OCI-LY1 (cell line): ENCODE measurements around the gene ZNF705A.
"Not testable (repeated sequence)": the region's sequence is repeated elsewhere in the genome, so short reads cannot be mapped to it uniquely, and the experiment has no call there.

ENCODE experiments used
- EZH2 ChIP-seq: fragments of 200-600 bp; sonication (generic), shearing (Covaris generic); IDR thresholded peaks from 2 replicates; pipeline ENCODE4 v1.8.0; 2017; ENCODE audit warnings: borderline replicate concordance, mixed run types, mild to moderate bottlenecking, antibody characterized with exemption, low read length, moderate library complexity, mixed read lengths
- TF ChIP-seq, protein P1 (sequence below): fragments of 200-600 bp; sonication (generic), shearing (Covaris generic); IDR thresholded peaks from 2 replicates; pipeline ENCODE4 v1.5.1; 2017; ENCODE audit warnings: mild to moderate bottlenecking, antibody characterized with exemption, low read length, moderate library complexity, mixed read lengths

DNA sequence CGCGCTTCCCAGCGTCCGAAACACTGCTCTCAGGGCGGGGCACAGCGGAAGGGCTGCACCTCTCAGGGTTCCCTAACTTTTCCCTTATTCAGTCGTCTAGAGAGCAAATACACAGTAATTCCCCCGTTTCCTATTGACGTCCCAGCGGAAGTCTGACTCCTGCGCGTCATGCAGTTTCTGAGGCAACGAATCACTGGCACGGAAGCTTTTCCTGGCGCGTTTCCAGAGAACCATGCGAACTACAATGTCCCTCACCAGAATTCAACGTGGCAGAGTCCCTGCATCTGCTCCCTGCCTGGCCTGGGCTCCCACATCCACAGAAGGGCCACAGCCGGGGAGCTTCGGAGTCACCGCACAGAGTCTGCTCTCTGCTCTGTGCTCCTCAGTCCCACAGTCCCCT, 64.6 kb downstream of the ZNF705A start:
- TF ChIP-seq, protein P1, sequence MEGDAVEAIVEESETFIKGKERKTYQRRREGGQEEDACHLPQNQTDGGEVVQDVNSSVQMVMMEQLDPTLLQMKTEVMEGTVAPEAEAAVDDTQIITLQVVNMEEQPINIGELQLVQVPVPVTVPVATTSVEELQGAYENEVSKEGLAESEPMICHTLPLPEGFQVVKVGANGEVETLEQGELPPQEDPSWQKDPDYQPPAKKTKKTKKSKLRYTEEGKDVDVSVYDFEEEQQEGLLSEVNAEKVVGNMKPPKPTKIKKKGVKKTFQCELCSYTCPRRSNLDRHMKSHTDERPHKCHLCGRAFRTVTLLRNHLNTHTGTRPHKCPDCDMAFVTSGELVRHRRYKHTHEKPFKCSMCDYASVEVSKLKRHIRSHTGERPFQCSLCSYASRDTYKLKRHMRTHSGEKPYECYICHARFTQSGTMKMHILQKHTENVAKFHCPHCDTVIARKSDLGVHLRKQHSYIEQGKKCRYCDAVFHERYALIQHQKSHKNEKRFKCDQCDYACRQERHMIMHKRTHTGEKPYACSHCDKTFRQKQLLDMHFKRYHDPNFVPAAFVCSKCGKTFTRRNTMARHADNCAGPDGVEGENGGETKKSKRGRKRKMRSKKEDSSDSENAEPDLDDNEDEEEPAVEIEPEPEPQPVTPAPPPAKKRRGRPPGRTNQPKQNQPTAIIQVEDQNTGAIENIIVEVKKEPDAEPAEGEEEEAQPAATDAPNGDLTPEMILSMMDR, result not testable (repeated sequence)
- TF ChIP-seq EZH2, result not testable (repeated sequence)
